GM12878 (cell line): ENCODE data around the gene ZNF407. TPM values are rescaled to one million over a fixed set of nuclear protein-coding genes. Genes with fewer than 3 reads are reported as not detected.

ENCODE experiments used
- ATAC-seq: fragments of 200-7000 bp; cut with Tn5 transposase; 3 replicates; pipeline ENCODE4 v1.9.1; 2020; ENCODE audit warnings: mild to moderate bottlenecking, moderate library complexity
- BruUV-seq: library from RNA; stranded (reverse); fragments of 400-500 nt; replicated peaks from 2 replicates; lab custom pipeline; 2021; lab: Mats Ljungman, UMichigan
- CTCF ChIA-PET: fragments of 300-600 bp; sonication (Branson Sonifier 250); formaldehyde crosslinking; extraction: SDS; loops from one replicate; lab custom pipeline; 2021; ENCODE audit warnings: inconsistent platforms; lab: Yijun Ruan, JAX
- POLR2A ChIA-PET: fragments of 350-600 bp; formaldehyde crosslinking; extraction: SDS; loops from one replicate; lab custom pipeline; 2021; ENCODE audit warnings: inconsistent platforms; lab: Charles Lee
- RAD21 ChIA-PET: fragments of 300-600 bp; sonication (Branson Sonifier 250); formaldehyde crosslinking; loops from one replicate; lab custom pipeline; 2023; ENCODE audit warnings: antibody characterized with exemption; ENCODE audit not compliant: unreplicated experiment; lab: Charles Lee
- SMC1A ChIA-PET: fragments of 300-600 bp; sonication (Branson Sonifier 250); formaldehyde crosslinking; loops from one replicate; lab custom pipeline; 2023; ENCODE audit not compliant: unreplicated experiment, uncharacterized antibody; lab: Charles Lee
- DNase-seq: peaks from one replicate; pipeline ENCODE4 v3.0.0-alpha.2; 2011; ENCODE audit warnings: low read depth, low spot score
- FAIRE-seq: peaks from 3 replicates; lab custom pipeline; 2011; peaks lifted over from hg19 to GRCh38; lab: Jason Lieb, UNC
- H2AFZ ChIP-seq: 2 replicates; pipeline ENCODE4 v1.6.0; 2011; ENCODE audit warnings: low read depth, low read length, control low read depth; ENCODE audit not compliant: control insufficient read depth
- H3K27ac ChIP-seq: 2 replicates; pipeline ENCODE4 v1.5.1; 2011; ENCODE audit warnings: control low read depth; ENCODE audit not compliant: control insufficient read depth, insufficient read depth
- H3K27me3 ChIP-seq, 2 experiments: replicated peaks in 1 of 2; 2 replicates each; pipeline versions ENCODE4 v1.6.0 to v1.6.1; 2011; ENCODE audit warnings: low read length in 1 of 2; ENCODE audit not compliant: control insufficient read depth in 2 of 2, insufficient read depth in 2 of 2
- H3K36me3 ChIP-seq, 2 experiments: 2 replicates each; pipeline ENCODE4 v1.5.1; 2011; ENCODE audit warnings: low read length in 1 of 2; ENCODE audit not compliant: control insufficient read depth in 2 of 2, insufficient read depth in 2 of 2
- H3K4me1 ChIP-seq: 2 replicates; pipeline ENCODE4 v1.6.1; 2011; ENCODE audit warnings: mild to moderate bottlenecking, low read length, moderate library complexity, mixed read lengths; ENCODE audit not compliant: control insufficient read depth, insufficient read depth
- H3K4me2 ChIP-seq: 2 replicates; pipeline ENCODE4 v1.6.0; 2011; ENCODE audit warnings: control low read depth; ENCODE audit not compliant: control insufficient read depth, insufficient read depth
- H3K4me3 ChIP-seq: fragments of 200-600 bp; sonication (generic); 2 replicates; pipeline ENCODE4 v1.5.1; 2016
- H3K79me2 ChIP-seq: 2 replicates; pipeline ENCODE4 v1.6.0; 2011; ENCODE audit warnings: low read length; ENCODE audit not compliant: control insufficient read depth, insufficient read depth
- H3K9ac ChIP-seq: 2 replicates; pipeline ENCODE4 v1.8.0; 2011; ENCODE audit warnings: low read length, control low read depth, mixed read lengths; ENCODE audit not compliant: control insufficient read depth, insufficient read depth
- H3K9me3 ChIP-seq: replicated peaks from 3 replicates; pipeline ENCODE4 v1.5.1; 2011; ENCODE audit warnings: mild to moderate bottlenecking, low read length; ENCODE audit not compliant: control insufficient read depth, insufficient read depth
- H4K20me1 ChIP-seq: 2 replicates; pipeline ENCODE4 v1.6.0; 2011; ENCODE audit not compliant: control insufficient read depth, insufficient read depth
- CHD4 ChIP-seq: fragments of 200-600 bp; sonication (generic); IDR thresholded peaks from 2 replicates; pipeline ENCODE4 v1.6.1; 2016; ENCODE audit warnings: mild to moderate bottlenecking
- E4F1 ChIP-seq: fragments of 450-650 bp; IDR thresholded peaks from 2 replicates; pipeline ENCODE4 v1.6.1; 2018; ENCODE audit warnings: borderline replicate concordance, mild to moderate bottlenecking; ENCODE audit not compliant: partially characterized antibody
- MTA2 ChIP-seq: fragments of 450-650 bp; IDR thresholded peaks from 2 replicates; pipeline ENCODE4 v1.6.1; 2016; ENCODE audit warnings: low read depth, mild to moderate bottlenecking, moderate library complexity
- SIX5 ChIP-seq: IDR thresholded peaks from 2 replicates; pipeline ENCODE4 v1.6.1; 2011; ENCODE audit warnings: mild to moderate bottlenecking, low read depth, low read length, moderate library complexity; ENCODE audit not compliant: severe bottlenecking
- ZNF384 ChIP-seq: IDR thresholded peaks from 2 replicates; pipeline ENCODE4 v1.6.1; 2012; ENCODE audit warnings: low read depth, mild to moderate bottlenecking, low read length, improper control_type of control experiment, borderline replicate concordance
- ZSCAN29 ChIP-seq: fragments of 450-650 bp; IDR thresholded peaks from 2 replicates; pipeline ENCODE4 v1.6.1; 2017; ENCODE audit warnings: mild to moderate bottlenecking, moderate library complexity
- WGBS: methylation state at CpG from one replicate; pipeline ENCODE4 v1.1.6; 2016; ENCODE audit warnings: low lambda C conversion rate; ENCODE audit not compliant: insufficient replicate concordance, insufficient coverage; ENCODE audit errors: missing lambda C conversion rate; 5-methylcytosine and 5-hydroxymethylcytosine counted together
- in situ Hi-C: fragments of 300-500 bp; cut with MboI; formaldehyde crosslinking; loops from 9 replicates; pipeline ENCODE4 v1.14.3; 2018; ENCODE audit warnings: mixed read lengths
- intact Hi-C: fragments of 100-400 bp; cut with micrococcal nuclease; formaldehyde crosslinking; loops from one replicate; pipeline ENCODE4 v1.14.2; 2022; ENCODE audit not compliant: unreplicated experiment
- polyA plus RNA-seq, 11 experiments: library from polyadenylated mRNA; depleted of rRNA in 4 of 11; unstranded in 6 of 11; stranded (reverse) in 5 of 11; fragments of >200 nt; fragmentation: Nextera tagmentation in 4 of 11; fragmentation: Illumina TruSeq in 1 of 11; extraction: Ambion mirVana in 4 of 11; extraction: Trizol in 1 of 11; gene quantifications; 1 replicate in 1 of 11; 2 replicates in 10 of 11; pipeline versions ENCODE4 v1.2.1 to v1.2.3, GENCODE V29; 2011 to 2016; ENCODE audit warnings: inconsistent platforms in 2 of 11, missing spikeins in 2 of 11, low read depth in 1 of 11
- total RNA-seq, 4 experiments: library from RNA; depleted of rRNA in 3 of 4; stranded (reverse); fragments of >200 nt in 3 of 4; fragmentation: Illumina TruSeq in 1 of 4; extraction: Trizol in 1 of 4; gene quantifications; 2 replicates each; pipeline versions ENCODE4 v1.2.1 to v1.2.3, GENCODE V29; 2013 to 2021

ZNF407 gene
- total and polyA plus RNA-seq, 10 of the 15 experiments (the other 5 are each of a cell fraction or from before 2014, with no cell fraction given), result 0.69 to 11.6 (median 5.3) TPM

DNA sequence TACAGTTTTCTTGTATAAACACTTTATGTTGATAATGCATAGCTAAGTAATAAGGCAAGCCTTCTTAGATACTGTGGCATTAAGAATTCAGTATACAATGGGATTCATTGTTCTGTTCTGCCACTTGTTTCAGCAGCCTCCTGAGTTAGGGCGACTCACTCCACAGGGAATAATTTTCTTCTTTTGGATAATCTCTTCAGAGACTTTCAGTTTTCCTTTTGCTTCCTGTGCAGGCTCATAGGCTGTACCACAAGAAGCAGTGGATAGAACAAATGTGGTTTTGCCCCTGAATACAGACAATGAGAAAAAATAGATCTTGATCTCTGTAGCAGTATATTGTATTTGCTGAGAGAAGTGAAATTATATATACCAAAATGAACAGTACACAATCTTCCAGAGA, 298.0 kb downstream of the ZNF407 start:
- RAD21 ChIA-PET, result no interaction called here
- 95% methylated on average over 1 of the region's 1 CpG for WGBS
- Histone ChIP-seq H3K27ac (no peak overlapping the region), H2AFZ (no peak overlapping the region), H3K4me2 (no peak overlapping the region), H4K20me1 (no peaks in the 10 kb centered on the region), H3K27me3 (no peaks in the 10 kb centered on the region), H3K36me3 (no peaks in the 10 kb centered on the region; a peak in 1 of 4 replicates), H3K4me3 (no peak overlapping the region), H3K4me1 (no peaks in the 10 kb centered on the region), H3K9ac (no peak overlapping the region), H3K79me2 (no peaks in the 10 kb centered on the region), H3K9me3 (no peaks in the 10 kb centered on the region)
- ATAC-seq (no peak), FAIRE-seq (no peak), DNase-seq (no peak)
- CTCF ChIA-PET, result interaction anchor here (1.1 kb wide), 1 partner anchor 243 kb away, joined by 3 read pairs; no protein-coding TSS in a partner anchor
- TF ChIP-seq MTA2, result no peak
- TF ChIP-seq ZNF384, result no peak
- TF ChIP-seq ZSCAN29, result no peak
- no peak for TF ChIP-seq SIX5
- no peak for TF ChIP-seq E4F1
- no peak for TF ChIP-seq CHD4
- BruUV-seq, result no TSS peak
- in situ Hi-C loops, result no loop called here
- intact Hi-C loops, result loop anchor here (2.0 to 5.0 kb wide), 2 partner anchors 67 to 583 kb away; no protein-coding TSS in a partner anchor
- SMC1A ChIA-PET, result no interaction called here
- POLR2A ChIA-PET, result no interaction called here
